Suprapubic skin (tissue), 4 donors: ENCODE data around the gene FDX2.

Source experiments
- POLR2A ChIP-seq, 2 donors: fragments of 450-650 bp; IDR thresholded peaks; one replicate each; pipeline ENCODE4 v1.6.1; 2017; ENCODE audit warnings: antibody characterized with exemption in 2 of 2, mild to moderate bottlenecking in 2 of 2, moderate library complexity in 2 of 2
- POLR2AphosphoS5 ChIP-seq, 3 donors: sonication (generic); formaldehyde crosslinking; IDR thresholded peaks; one replicate each; pipeline ENCODE4 v1.6.1; 2017; ENCODE audit warnings: antibody characterized with exemption in 3 of 3
- TF ChIP-seq, protein P1 (sequence below), 2 donors: fragments of 200-600 bp in 1 of 2; fragments of 450-650 bp in 1 of 2; sonication (generic) in 1 of 2; IDR thresholded peaks; one replicate each; pipeline ENCODE4 v1.5.1; 2016 to 2019; ENCODE audit warnings: antibody characterized with exemption in 2 of 2, mild to moderate bottlenecking in 1 of 2, moderate library complexity in 1 of 2

DNA sequence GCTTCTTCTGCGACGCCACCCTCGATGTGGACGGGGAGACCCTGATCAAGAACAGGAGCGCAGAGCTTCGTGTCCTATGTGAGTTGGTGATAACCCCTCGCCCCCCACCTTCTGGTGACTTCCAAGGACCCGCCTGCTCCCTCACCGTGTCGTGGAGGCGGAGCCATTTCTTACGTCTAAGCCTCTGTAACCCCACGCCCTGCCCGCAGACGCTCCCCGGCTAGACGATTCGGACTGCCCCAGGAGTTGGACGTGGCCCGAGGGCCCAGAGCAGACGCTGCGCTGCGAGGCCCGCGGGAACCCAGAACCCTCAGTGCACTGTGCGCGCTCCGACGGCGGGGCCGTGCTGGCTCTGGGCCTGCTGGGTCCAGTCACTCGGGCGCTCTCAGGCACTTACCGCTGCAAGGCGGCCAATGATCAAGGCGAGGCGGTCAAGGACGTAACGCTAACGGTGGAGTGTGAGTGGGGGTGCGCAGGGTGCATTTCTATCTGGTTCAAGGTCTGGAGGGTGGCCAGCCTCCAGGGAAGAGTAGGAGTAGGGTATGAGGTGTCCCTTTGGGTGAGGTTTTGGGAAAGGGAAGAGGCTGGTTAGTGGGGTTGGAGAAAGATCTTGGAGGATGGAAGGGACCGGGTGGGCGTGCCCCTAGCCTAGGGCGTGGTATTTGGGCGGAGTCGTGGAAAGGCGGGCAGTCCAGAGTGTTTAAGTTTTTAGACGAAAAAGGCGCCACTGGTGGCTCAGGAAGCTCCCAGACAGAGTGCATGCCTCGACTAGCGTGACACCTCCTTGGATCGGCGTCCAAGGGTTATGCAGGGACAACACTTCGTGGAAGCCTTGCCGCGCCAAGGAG is 22.8 kb downstream of the FDX2 start:
- TF ChIP-seq, protein P1, sequence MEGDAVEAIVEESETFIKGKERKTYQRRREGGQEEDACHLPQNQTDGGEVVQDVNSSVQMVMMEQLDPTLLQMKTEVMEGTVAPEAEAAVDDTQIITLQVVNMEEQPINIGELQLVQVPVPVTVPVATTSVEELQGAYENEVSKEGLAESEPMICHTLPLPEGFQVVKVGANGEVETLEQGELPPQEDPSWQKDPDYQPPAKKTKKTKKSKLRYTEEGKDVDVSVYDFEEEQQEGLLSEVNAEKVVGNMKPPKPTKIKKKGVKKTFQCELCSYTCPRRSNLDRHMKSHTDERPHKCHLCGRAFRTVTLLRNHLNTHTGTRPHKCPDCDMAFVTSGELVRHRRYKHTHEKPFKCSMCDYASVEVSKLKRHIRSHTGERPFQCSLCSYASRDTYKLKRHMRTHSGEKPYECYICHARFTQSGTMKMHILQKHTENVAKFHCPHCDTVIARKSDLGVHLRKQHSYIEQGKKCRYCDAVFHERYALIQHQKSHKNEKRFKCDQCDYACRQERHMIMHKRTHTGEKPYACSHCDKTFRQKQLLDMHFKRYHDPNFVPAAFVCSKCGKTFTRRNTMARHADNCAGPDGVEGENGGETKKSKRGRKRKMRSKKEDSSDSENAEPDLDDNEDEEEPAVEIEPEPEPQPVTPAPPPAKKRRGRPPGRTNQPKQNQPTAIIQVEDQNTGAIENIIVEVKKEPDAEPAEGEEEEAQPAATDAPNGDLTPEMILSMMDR (IDR thresholded peaks at IDR 0.05): no peak
- no peak for TF ChIP-seq POLR2A (IDR thresholded peaks at IDR 0.05)
- TF ChIP-seq POLR2AphosphoS5 (IDR thresholded peaks at IDR 0.05): no peak
